Activated naive CD4-positive, alpha-beta T cell treated with anti-CD3 and anti-CD28 coated beads, Interleukin-2, amount 50 U/mL, for 72 hours (primary cell): ENCODE data around the gene AMN1. TPM values are rescaled to one million over a fixed set of nuclear protein-coding genes. Genes with fewer than 3 reads are reported as not detected.

Experiments used
- ATAC-seq, 2 donors: fragments of 150-1000 bp; cut with Tn5 transposase; 2 replicates each; pipeline ENCODE4 v1.10.0; 2021; ENCODE audit warnings: mild to moderate bottlenecking in 2 of 2, moderate library complexity in 2 of 2
- DNase-seq, 2 donors: peaks; one replicate each; pipeline ENCODE4 v3.0.0; 2021 to 2022; ENCODE audit warnings: low spot score in 2 of 2
- H3K27ac Mint-ChIP-seq, 2 donors: one replicate each; pipeline ENCODE4 v1.8.0; 2022; ENCODE audit warnings: mild to moderate bottlenecking in 2 of 2, mixed read lengths in 2 of 2
- H3K36me3 Mint-ChIP-seq, 2 donors: one replicate each; pipeline ENCODE4 v1.8.0; 2022; ENCODE audit warnings: mixed read lengths in 2 of 2
- H3K9me3 Mint-ChIP-seq, 2 donors: one replicate each; pipeline ENCODE4 v1.8.0; 2022; ENCODE audit warnings: mixed read lengths in 2 of 2
- total RNA-seq, 2 donors: library from RNA; stranded (reverse); gene quantifications; one replicate each; pipeline ENCODE4 v1.2.3, GENCODE V29; 2022

AMN1 gene
- total RNA-seq, 2 donors from 2014 or later, result 4.8 to 18.8 TPM

GRCh38 chr12:31662176-31662849, 66.5 kb downstream of the AMN1 start:
- DNase-seq (no peak), ATAC-seq (no peak)
- Mint-ChIP-seq H3K27ac (no peak overlapping the region), H3K36me3 (no peaks in the 10 kb centered on the region), H3K9me3 (peaks cover 0 to 4% of the 10 kb centered on the region in 2 donors)

- no peaks in the 10 kb centered on the region for H3K9me3 Mint-ChIP-seq
- DNase-seq, result peak; percentile 89 to 94
- peak within 1 kb of the TSS; percentile 94 to 96 for H3K27ac Mint-ChIP-seq
- H3K36me3 Mint-ChIP-seq, result no peaks in the 10 kb centered on the region
- ATAC-seq, result peak; percentile 99 to 100
These were observed 69.5 kb downstream of the AMN1 start, which contains the start of gene ETFBKMT for GRCh38 chr12:31659087-31659942. Gene ETFBKMT, plus strand, starts transcription at chr12:31659688. Its CDS starts 2,266 bp downstream, at chr12:31661954.

- ATAC-seq (peak in 1 of 2 donors; percentile 8), DNase-seq (no peak)
- no peaks in the 10 kb centered on the region for H3K9me3 Mint-ChIP-seq
- peak overlapping the region; percentile 46 to 96 for H3K27ac Mint-ChIP-seq
- no peaks in the 10 kb centered on the region for H3K36me3 Mint-ChIP-seq
These were observed 70.2 kb downstream of the AMN1 start for GRCh38 chr12:31658471-31659086.

- Mint-ChIP-seq H3K36me3 (no peaks in the 10 kb centered on the region), H3K9me3 (no peaks in the 10 kb centered on the region), H3K27ac (peak overlapping the region in 1 of 2 donors; percentile 7)
- no peak for DNase-seq
- ATAC-seq, result no peak
These were observed 73.0 kb downstream of the AMN1 start for GRCh38 chr12:31655792-31656191.

GRCh38 chr12:31655208-31655607, 73.6 kb downstream of the AMN1 start:
- no peak for DNase-seq
- no peak for ATAC-seq
- no peaks in the 10 kb centered on the region for H3K9me3 Mint-ChIP-seq
- peak overlapping the region in 1 of 2 donors; percentile 7 for H3K27ac Mint-ChIP-seq
- no peaks in the 10 kb centered on the region for H3K36me3 Mint-ChIP-seq

GRCh38 chr12:31651893-31652521, 76.8 kb downstream of the AMN1 start:
- ATAC-seq, result no peak
- Mint-ChIP-seq H3K27ac (no peak overlapping the region), H3K36me3 (no peaks in the 10 kb centered on the region), H3K9me3 (no peaks in the 10 kb centered on the region)
- DNase-seq, result no peak

GRCh38 chr12:31650918-31651317, 77.9 kb downstream of the AMN1 start:
- H3K36me3 Mint-ChIP-seq, result no peaks in the 10 kb centered on the region
- ATAC-seq (no peak), DNase-seq (no peak)
- H3K27ac Mint-ChIP-seq, result no peak overlapping the region
- H3K9me3 Mint-ChIP-seq, result no peaks in the 10 kb centered on the region

- DNase-seq (no peak), ATAC-seq (no peak)
- no peak overlapping the region for H3K27ac Mint-ChIP-seq
- no peaks in the 10 kb centered on the region for H3K9me3 Mint-ChIP-seq
- no peaks in the 10 kb centered on the region for H3K36me3 Mint-ChIP-seq
These were observed 81.7 kb downstream of the AMN1 start for GRCh38 chr12:31647086-31647491.

GRCh38 chr12:31645924-31646323, 82.9 kb downstream of the AMN1 start:
- ATAC-seq (no peak), DNase-seq (no peak)
- Mint-ChIP-seq H3K9me3 (no peaks in the 10 kb centered on the region), H3K27ac (peak overlapping the region in 1 of 2 donors; percentile 56), H3K36me3 (no peaks in the 10 kb centered on the region)

- H3K27ac Mint-ChIP-seq, result no peak overlapping the region
- DNase-seq (no peak), ATAC-seq (no peak)
- no peaks in the 10 kb centered on the region for H3K36me3 Mint-ChIP-seq
- no peaks in the 10 kb centered on the region for H3K9me3 Mint-ChIP-seq
These were observed 84.3 kb downstream of the AMN1 start for GRCh38 chr12:31644536-31644935.

- ATAC-seq (no peak), DNase-seq (no peak)
- no peak overlapping the region for H3K27ac Mint-ChIP-seq
- H3K36me3 Mint-ChIP-seq, result no peaks in the 10 kb centered on the region
- no peaks in the 10 kb centered on the region for H3K9me3 Mint-ChIP-seq
These were observed 87.2 kb downstream of the AMN1 start for GRCh38 chr12:31641509-31642090.

GRCh38 chr12:31634620-31635019, 94.2 kb downstream of the AMN1 start:
- Mint-ChIP-seq H3K36me3 (no peaks in the 10 kb centered on the region), H3K9me3 (no peaks in the 10 kb centered on the region)
- no peak for ATAC-seq

GRCh38 chr12:31633464-31633863, 95.4 kb downstream of the AMN1 start:
- Mint-ChIP-seq H3K36me3 (no peaks in the 10 kb centered on the region), H3K27ac (no peak overlapping the region), H3K9me3 (no peaks in the 10 kb centered on the region)
- DNase-seq, result no peak
- ATAC-seq, result no peak

More at GRCh38 chr12:31634620-31635019, 94.2 kb downstream of the AMN1 start:
- no peak overlapping the region for H3K27ac Mint-ChIP-seq
- no peak for DNase-seq

GRCh38 chr12:31631809-31632208, 97.0 kb downstream of the AMN1 start:
- ATAC-seq, result no peak
- Mint-ChIP-seq H3K36me3 (no peaks in the 10 kb centered on the region), H3K9me3 (no peaks in the 10 kb centered on the region), H3K27ac (no peak overlapping the region)
- no peak for DNase-seq

GRCh38 chr12:31631023-31631724, 97.6 kb downstream of the AMN1 start:
- no peak overlapping the region for H3K27ac Mint-ChIP-seq
- peaks cover 0 to 6% of the 10 kb centered on the region in 2 donors for H3K36me3 Mint-ChIP-seq
- peaks cover 0 to 1% of the 10 kb centered on the region in 2 donors for H3K9me3 Mint-ChIP-seq
- DNase-seq (no peak), ATAC-seq (no peak)
